ENCODE data around the gene TBCE. TPM values are rescaled to one million over a fixed set of nuclear protein-coding genes. Genes with fewer than 3 reads are reported as not detected.
A peak's percentile ranks its signal among the peaks of the same experiment; 100 is the strongest.

The TBCE gene
- total RNA-seq, 1 donor from 2014 or later: 39.3 TPM

- no peak for DNase-seq (ENCODE audit: extremely low read depth, low read depth, low spot score)
These were observed 42.0 kb downstream of the TBCE start for GRCh38 chr1:235409042-235409820.

GRCh38 chr1:235410467-235410866 is 43.2 kb downstream of the TBCE start:
- DNase-seq (ENCODE audit: extremely low read depth, low read depth, low spot score): no peak

GRCh38 chr1:235411489-235412486 is 44.6 kb downstream of the TBCE start:
- no peak for DNase-seq (ENCODE audit: extremely low read depth, low read depth, low spot score)

GRCh38 chr1:235415008-235415904 is 48.0 kb downstream of the TBCE start:
- DNase-seq (ENCODE audit: extremely low read depth, low read depth, low spot score): peak; percentile 36

- DNase-seq (ENCODE audit: extremely low read depth, low read depth, low spot score): no peak
These were observed 49.4 kb downstream of the TBCE start for GRCh38 chr1:235416662-235417049.

- peak; percentile 75 for DNase-seq (ENCODE audit: extremely low read depth, low read depth, low spot score)
These were observed 50.0 kb downstream of the TBCE start for GRCh38 chr1:235417086-235417697.

GRCh38 chr1:235421751-235422150 is 54.5 kb downstream of the TBCE start:
- DNase-seq (ENCODE audit: extremely low read depth, low read depth, low spot score): no peak

GRCh38 chr1:235423214-235423652 is 56.0 kb downstream of the TBCE start:
- DNase-seq (ENCODE audit: extremely low read depth, low read depth, low spot score): no peak

GRCh38 chr1:235424092-235424491 is 56.9 kb downstream of the TBCE start:
- no peak for DNase-seq (ENCODE audit: extremely low read depth, low read depth, low spot score)

GRCh38 chr1:235425357-235425756 is 58.1 kb downstream of the TBCE start:
- DNase-seq (ENCODE audit: extremely low read depth, low read depth, low spot score): no peak

GRCh38 chr1:235426143-235426542 is 58.9 kb downstream of the TBCE start:
- no peak for DNase-seq (ENCODE audit: extremely low read depth, low read depth, low spot score)

GRCh38 chr1:235426680-235427079 is 59.5 kb downstream of the TBCE start:
- DNase-seq (ENCODE audit: extremely low read depth, low read depth, low spot score): no peak

- no peak for DNase-seq (ENCODE audit: extremely low read depth, low read depth, low spot score)
These were observed 60.2 kb downstream of the TBCE start for GRCh38 chr1:235427447-235427846.

GRCh38 chr1:235429143-235429542 is 61.9 kb downstream of the TBCE start:
- no peak for DNase-seq (ENCODE audit: extremely low read depth, low read depth, low spot score)

- no peak for DNase-seq (ENCODE audit: extremely low read depth, low read depth, low spot score)
These were observed 63.8 kb downstream of the TBCE start for GRCh38 chr1:235430991-235431390.

GRCh38 chr1:235434001-235434400 is 66.8 kb downstream of the TBCE start:
- no peak for DNase-seq (ENCODE audit: extremely low read depth, low read depth, low spot score)

- DNase-seq (ENCODE audit: extremely low read depth, low read depth, low spot score): no peak
These were observed 74.0 kb downstream of the TBCE start for GRCh38 chr1:235441159-235441685.

GRCh38 chr1:235442788-235443429 is 75.7 kb downstream of the TBCE start:
- DNase-seq (ENCODE audit: extremely low read depth, low read depth, low spot score): peak; percentile 34

- DNase-seq (ENCODE audit: extremely low read depth, low read depth, low spot score): no peak
These were observed 81.4 kb downstream of the TBCE start for GRCh38 chr1:235448616-235449015.
